Keratinocyte (primary cell): ENCODE measurements around the gene HEATR1. TPM values are rescaled to one million over a fixed set of nuclear protein-coding genes. Genes with fewer than 3 reads are reported as not detected.

Experiments used
- DNase-seq: peaks from one replicate; pipeline ENCODE4 v3.0.0-alpha.2; 2011; ENCODE audit warnings: low read depth, missing footprints, low spot score
- FAIRE-seq: peaks from 2 replicates; lab custom pipeline; 2011; peaks lifted over from hg19 to GRCh38; lab: Jason Lieb, UNC
- H2AFZ ChIP-seq: 2 replicates; pipeline ENCODE4 v1.6.0; 2012; ENCODE audit warnings: low read length, control low read depth, inconsistent platforms; ENCODE audit not compliant: control insufficient read depth
- H3K27ac ChIP-seq: 2 replicates; pipeline ENCODE4 v1.5.1; 2011; ENCODE audit warnings: low read length; ENCODE audit not compliant: control insufficient read depth, insufficient read depth
- H3K27me3 ChIP-seq: 3 replicates; pipeline ENCODE4 v1.6.0; 2011; ENCODE audit warnings: low read length; ENCODE audit not compliant: control insufficient read depth, insufficient read depth; ENCODE audit errors: extremely low read depth
- H3K36me3 ChIP-seq, 2 experiments: 2 replicates in 1 of 2; 3 replicates in 1 of 2; pipeline ENCODE4 v1.5.1; 2011; ENCODE audit warnings: low read length in 2 of 2, mild to moderate bottlenecking in 1 of 2; ENCODE audit not compliant: control insufficient read depth in 2 of 2, insufficient read depth in 2 of 2; ENCODE audit errors: extremely low read depth in 1 of 2
- H3K4me1 ChIP-seq: 3 replicates; pipeline ENCODE4 v1.5.1; 2011; ENCODE audit warnings: low read length; ENCODE audit not compliant: control insufficient read depth, insufficient read depth; ENCODE audit errors: extremely low read depth
- H3K4me2 ChIP-seq: 3 replicates; pipeline ENCODE4 v1.6.0; 2011; ENCODE audit warnings: low read depth, low read length; ENCODE audit not compliant: control insufficient read depth, insufficient read depth; ENCODE audit errors: extremely low read depth
- H3K4me3 ChIP-seq, 3 experiments: fragments of 200-600 bp in 1 of 3; sonication (generic) in 1 of 3; 2 replicates in 2 of 3; 3 replicates in 1 of 3; pipeline ENCODE4 v1.5.1; 2011 to 2016; ENCODE audit warnings: low read length in 3 of 3, mild to moderate bottlenecking in 3 of 3, control low read depth in 2 of 3, inconsistent platforms in 1 of 3, low read depth in 1 of 3, mixed read lengths in 1 of 3, mixed run types in 1 of 3, moderate library complexity in 1 of 3; ENCODE audit not compliant: control insufficient read depth in 2 of 3, insufficient read depth in 2 of 3; ENCODE audit errors: extremely low read depth in 1 of 3
- H3K79me2 ChIP-seq: 2 replicates; pipeline ENCODE4 v1.6.0; 2012; ENCODE audit warnings: low read length; ENCODE audit not compliant: control insufficient read depth, insufficient read depth
- H3K9ac ChIP-seq: 3 replicates; pipeline ENCODE4 v1.6.0; 2011; ENCODE audit warnings: low read length; ENCODE audit not compliant: control insufficient read depth, insufficient read depth; ENCODE audit errors: extremely low read depth
- H3K9me1 ChIP-seq: 3 replicates; pipeline ENCODE4 v1.6.0; 2011; ENCODE audit warnings: low read length; ENCODE audit not compliant: control insufficient read depth, insufficient read depth; ENCODE audit errors: extremely low read depth
- H3K9me3 ChIP-seq: 2 replicates; pipeline ENCODE4 v1.5.1; 2012; ENCODE audit warnings: low read depth, low read length; ENCODE audit not compliant: control insufficient read depth
- H4K20me1 ChIP-seq: 3 replicates; pipeline ENCODE4 v1.6.0; 2011; ENCODE audit warnings: low read length; ENCODE audit not compliant: control insufficient read depth, insufficient read depth; ENCODE audit errors: extremely low read depth
- CTCF ChIP-seq, 3 experiments: IDR thresholded peaks in 1 of 3; conservative IDR thresholded peaks in 1 of 3; optimal IDR thresholded peaks in 1 of 3; 2 replicates in 2 of 3; 3 replicates in 1 of 3; pipeline versions ENCODE3 to v1.5.1; 2011; ENCODE audit warnings: low read length in 3 of 3, mild to moderate bottlenecking in 3 of 3, moderate library complexity in 2 of 3, control low read depth in 1 of 3, inconsistent platforms in 1 of 3; ENCODE audit not compliant: insufficient read depth in 2 of 3; ENCODE audit errors: extremely low read depth in 1 of 3
- EZH2 ChIP-seq: IDR thresholded peaks from one replicate; pipeline ENCODE4 v1.6.1; 2012; ENCODE audit warnings: inconsistent platforms, mild to moderate bottlenecking, low read length, moderate library complexity
- dilution Hi-C: fragments of 300-500 bp; cut with MboI; formaldehyde crosslinking; loops from one replicate; pipeline ENCODE4 v1.7.0; 2020; ENCODE audit warnings: low sequenced_read_pairs; ENCODE audit not compliant: extremely low pct_ligation_motif_present
- polyA plus RNA-seq, 5 experiments: library from polyadenylated mRNA; depleted of rRNA in 3 of 5; stranded (reverse) in 3 of 5; stranded (forward) in 1 of 5; unstranded in 1 of 5; fragments of >200 nt; gene quantifications; 1 replicate in 1 of 5; 2 replicates in 3 of 5; 3 replicates in 1 of 5; pipeline versions ENCODE4 v1.2.1 to v1.2.3, GENCODE V29; 2011 to 2012; ENCODE audit warnings: missing spikeins in 2 of 5, low read depth in 1 of 5, low replicate concordance in 1 of 5

Gene HEATR1
- polyA plus RNA-seq, 1 donor (not counting 4 experiments of a cell fraction or from before 2014, with no cell fraction given) = 19.5 TPM

- FAIRE-seq (no peak), DNase-seq (no peak)
- no peak overlapping the region for H3K27ac ChIP-seq
- TF ChIP-seq EZH2 (no peak), CTCF (optimal IDR thresholded peaks at IDR 0.05 in 1 of 3, IDR thresholded peaks at IDR 0.05 in 1 of 3, conservative IDR thresholded peaks at IDR 0.05 in 1 of 3; ENCODE audit: extremely low read depth in 1 of 3, insufficient read depth in 2 of 3, low read length in 3 of 3) (no peak)
- no peaks in the 10 kb centered on the region for H3K9me3 ChIP-seq
- H3K4me3 ChIP-seq = no peak overlapping the region
- H3K36me3 ChIP-seq = peaks cover 41 to 42% of the 10 kb centered on the region in 2 experiments
- H3K9ac ChIP-seq = no peak overlapping the region
- no peak overlapping the region for H2AFZ ChIP-seq
- dilution Hi-C loops = no loop called here
- no peaks in the 10 kb centered on the region for H3K27me3 ChIP-seq
- no peaks in the 10 kb centered on the region for H3K4me1 ChIP-seq
- H3K79me2 ChIP-seq = no peaks in the 10 kb centered on the region
- no peak overlapping the region for H3K4me2 ChIP-seq
- no peaks in the 10 kb centered on the region for H3K9me1 ChIP-seq
- H4K20me1 ChIP-seq = no peaks in the 10 kb centered on the region
Observed at GRCh38 chr1:236553370-236553769, 50.9 kb downstream of the HEATR1 start.

- Histone ChIP-seq H3K36me3 (peaks cover 38 to 41% of the 10 kb centered on the region in 2 experiments), H3K9ac (no peak overlapping the region), H3K4me1 (no peaks in the 10 kb centered on the region), H3K4me2 (no peak overlapping the region), H3K27me3 (no peaks in the 10 kb centered on the region), H3K79me2 (no peaks in the 10 kb centered on the region), H3K27ac (no peak overlapping the region), H3K9me3 (no peaks in the 10 kb centered on the region), H3K9me1 (no peaks in the 10 kb centered on the region), H2AFZ (no peak overlapping the region), H4K20me1 (no peaks in the 10 kb centered on the region), H3K4me3 (no peak overlapping the region)
- no peak for FAIRE-seq
- DNase-seq = no peak
- dilution Hi-C loops = no loop called here
- no peak for TF ChIP-seq EZH2
- TF ChIP-seq CTCF (optimal IDR thresholded peaks at IDR 0.05 in 1 of 3, IDR thresholded peaks at IDR 0.05 in 1 of 3, conservative IDR thresholded peaks at IDR 0.05 in 1 of 3; ENCODE audit: extremely low read depth in 1 of 3, insufficient read depth in 2 of 3, low read length in 3 of 3) = no peak
Observed at GRCh38 chr1:236552901-236553300, 51.4 kb downstream of the HEATR1 start.
